ENCODE measurements around the gene CA12. TPM values are rescaled to one million over a fixed set of nuclear protein-coding genes. Genes with fewer than 3 reads are reported as not detected.

CA12 gene
- total RNA-seq, 1 experiment from 2014 or later: 19.8 TPM

DNA sequence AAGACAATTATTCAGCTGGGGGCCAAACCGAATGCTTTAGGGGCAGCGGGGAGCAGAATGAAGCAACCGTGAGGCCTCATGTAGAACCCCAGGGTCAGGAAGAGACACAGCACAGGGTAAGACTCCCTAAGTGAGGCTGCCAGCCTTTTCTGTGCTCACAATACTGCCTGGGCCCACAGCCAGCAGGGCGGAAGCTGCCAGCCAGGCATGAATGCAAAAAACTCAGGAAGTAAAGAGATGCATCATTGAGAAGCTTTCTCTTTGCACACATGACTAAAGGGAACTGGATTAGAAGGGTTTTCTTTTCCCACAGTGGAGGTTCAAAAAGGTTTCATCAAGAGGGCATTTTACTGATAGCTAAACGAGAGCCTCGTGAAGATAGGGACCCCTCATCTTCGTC lies 33.3 kb downstream of the CA12 start:
- BruUV-seq (replicated peaks): no TSS peak
- CTCF ChIA-PET: interaction anchor here (0.6 to 1.2 kb wide), 2 partner anchors 54 to 165 kb away, joined by 3 to 6 read pairs; no protein-coding TSS in a partner anchor
- POLR2A ChIA-PET (ENCODE audit: unreplicated experiment): interaction anchor here (0.5 kb wide), 1 partner anchor 18 kb away, joined by 5 read pairs; no protein-coding TSS in a partner anchor
- 0 out of 2 replicates have a peak overlapping the region, but pooled peaks have one; percentile 1 for H2AFZ ChIP-seq (ENCODE audit: low read length)
- H3K4me2 ChIP-seq (ENCODE audit: low read length): peak overlapping the region; percentile 74
- no peaks in the 10 kb centered on the region for H3K36me3 ChIP-seq (ENCODE audit: low read depth, low read length)
- H3K9me3 ChIP-seq (ENCODE audit: low read length): no peaks in the 10 kb centered on the region
- no peaks in the 10 kb centered on the region for H3K27me3 ChIP-seq (ENCODE audit: low read length)
- intact Hi-C loops (cut with micrococcal nuclease): no loop called here
- ATAC-seq (peak; percentile 89), DNase-seq (peak; percentile 85)
- H3K4me3 ChIP-seq (ENCODE audit: low read length): peak overlapping the region; percentile 33; the same call in 1 of the 2 replicates
- TF ChIP-seq, protein P1, sequence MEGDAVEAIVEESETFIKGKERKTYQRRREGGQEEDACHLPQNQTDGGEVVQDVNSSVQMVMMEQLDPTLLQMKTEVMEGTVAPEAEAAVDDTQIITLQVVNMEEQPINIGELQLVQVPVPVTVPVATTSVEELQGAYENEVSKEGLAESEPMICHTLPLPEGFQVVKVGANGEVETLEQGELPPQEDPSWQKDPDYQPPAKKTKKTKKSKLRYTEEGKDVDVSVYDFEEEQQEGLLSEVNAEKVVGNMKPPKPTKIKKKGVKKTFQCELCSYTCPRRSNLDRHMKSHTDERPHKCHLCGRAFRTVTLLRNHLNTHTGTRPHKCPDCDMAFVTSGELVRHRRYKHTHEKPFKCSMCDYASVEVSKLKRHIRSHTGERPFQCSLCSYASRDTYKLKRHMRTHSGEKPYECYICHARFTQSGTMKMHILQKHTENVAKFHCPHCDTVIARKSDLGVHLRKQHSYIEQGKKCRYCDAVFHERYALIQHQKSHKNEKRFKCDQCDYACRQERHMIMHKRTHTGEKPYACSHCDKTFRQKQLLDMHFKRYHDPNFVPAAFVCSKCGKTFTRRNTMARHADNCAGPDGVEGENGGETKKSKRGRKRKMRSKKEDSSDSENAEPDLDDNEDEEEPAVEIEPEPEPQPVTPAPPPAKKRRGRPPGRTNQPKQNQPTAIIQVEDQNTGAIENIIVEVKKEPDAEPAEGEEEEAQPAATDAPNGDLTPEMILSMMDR (conservative IDR thresholded peaks at IDR 0.05; ENCODE audit: low read depth, low read length): no peak
- no peaks in the 10 kb centered on the region for H3K79me2 ChIP-seq (ENCODE audit: low read length)
- peak overlapping the region; percentile 100 for H3K27ac ChIP-seq (ENCODE audit: low read length)
- no peaks in the 10 kb centered on the region for H4K20me1 ChIP-seq (ENCODE audit: low read length)
- H3K4me1 ChIP-seq (ENCODE audit: insufficient read depth, low read length): peaks cover 26% of the 10 kb centered on the region
- no peaks in the 10 kb centered on the region for H3K9me2 ChIP-seq (replicated peaks; ENCODE audit: low read length)
- H3K9ac ChIP-seq (ENCODE audit: low read length): peak overlapping the region; percentile 90
- H3F3A ChIP-seq (ENCODE audit: low read length, unreplicated experiment): no peaks in the 10 kb centered on the region

GRCh38 chr15:63347074-63347857 lies 34.4 kb downstream of the CA12 start:
- Histone ChIP-seq H3K4me2 (ENCODE audit: low read length) (no peak overlapping the region), H3K4me3 (ENCODE audit: low read length) (no peak overlapping the region), H3K79me2 (ENCODE audit: low read length) (no peaks in the 10 kb centered on the region), H3K9me2 (replicated peaks; ENCODE audit: low read length) (no peaks in the 10 kb centered on the region), H3K36me3 (ENCODE audit: low read depth, low read length) (no peaks in the 10 kb centered on the region), H3K27ac (ENCODE audit: low read length) (no peak overlapping the region), H3K4me1 (ENCODE audit: insufficient read depth, low read length) (peaks cover 26% of the 10 kb centered on the region), H3F3A (ENCODE audit: low read length, unreplicated experiment) (no peaks in the 10 kb centered on the region), H3K27me3 (ENCODE audit: low read length) (no peaks in the 10 kb centered on the region), H3K9ac (ENCODE audit: low read length) (no peak overlapping the region), H4K20me1 (ENCODE audit: low read length) (no peaks in the 10 kb centered on the region), H2AFZ (ENCODE audit: low read length) (no peak overlapping the region), H3K9me3 (ENCODE audit: low read length) (no peaks in the 10 kb centered on the region)
- ChIA-PET CTCF (no interaction called here), POLR2A (ENCODE audit: unreplicated experiment) (no interaction called here)
- intact Hi-C loops (cut with micrococcal nuclease): no loop called here
- no peak for TF ChIP-seq EZH2 (IDR thresholded peaks at IDR 0.05; ENCODE audit: low read length, unreplicated experiment)
- BruUV-seq (replicated peaks): no TSS peak
- ATAC-seq (no peak), DNase-seq (no peak)

- intact Hi-C loops (cut with micrococcal nuclease): no loop called here
- ChIA-PET CTCF (no interaction called here), POLR2A (ENCODE audit: unreplicated experiment) (no interaction called here)
- Histone ChIP-seq H3K27ac (ENCODE audit: low read length) (no peak overlapping the region), H3K9me2 (replicated peaks; ENCODE audit: low read length) (no peaks in the 10 kb centered on the region), H3K4me3 (ENCODE audit: low read length) (no peak overlapping the region), H3K4me1 (ENCODE audit: insufficient read depth, low read length) (peaks cover 26% of the 10 kb centered on the region), H3K9me3 (ENCODE audit: low read length) (no peaks in the 10 kb centered on the region), H3K9ac (ENCODE audit: low read length) (no peak overlapping the region), H4K20me1 (ENCODE audit: low read length) (no peaks in the 10 kb centered on the region), H3F3A (ENCODE audit: low read length, unreplicated experiment) (no peaks in the 10 kb centered on the region), H3K79me2 (ENCODE audit: low read length) (no peaks in the 10 kb centered on the region), H3K36me3 (ENCODE audit: low read depth, low read length) (no peaks in the 10 kb centered on the region), H3K4me2 (ENCODE audit: low read length) (no peak overlapping the region), H3K27me3 (ENCODE audit: low read length) (no peaks in the 10 kb centered on the region), H2AFZ (ENCODE audit: low read length) (no peak overlapping the region)
- no peak for ATAC-seq
- no TSS peak for BruUV-seq (replicated peaks)
- DNase-seq: no peak
- TF ChIP-seq EZH2phosphoT487 (IDR thresholded peaks at IDR 0.05; ENCODE audit: borderline replicate concordance, low read length) (no peak), EZH2 (IDR thresholded peaks at IDR 0.05; ENCODE audit: low read length, unreplicated experiment) (no peak)
- TF ChIP-seq, protein P1 (conservative IDR thresholded peaks at IDR 0.05; ENCODE audit: low read depth, low read length): no peak
Measured at GRCh38 chr15:63345391-63345752, 36.3 kb downstream of the CA12 start.

Measured in PC-3 (cell line).